Fibroblast of skin of back (primary cell): ENCODE data around the gene YKT6.
"Not testable (repeated sequence)": the region's sequence is repeated elsewhere in the genome, so short reads cannot be mapped to it uniquely, and the experiment has no call there.

Experiments used
- DNase-seq: peaks from one replicate; pipeline ENCODE4 v3.0.0-alpha.2; 2013

YKT6 gene

GRCh38 chr7:44194069-44194468, 6.7 kb upstream of the YKT6 start:
- peak; percentile 58 for DNase-seq

- DNase-seq, result no peak
Measured at GRCh38 chr7:44194562-44195145, 6.1 kb upstream of the YKT6 start.

- DNase-seq, result no peak
Measured at GRCh38 chr7:44195889-44196288, 4.9 kb upstream of the YKT6 start.

DNA sequence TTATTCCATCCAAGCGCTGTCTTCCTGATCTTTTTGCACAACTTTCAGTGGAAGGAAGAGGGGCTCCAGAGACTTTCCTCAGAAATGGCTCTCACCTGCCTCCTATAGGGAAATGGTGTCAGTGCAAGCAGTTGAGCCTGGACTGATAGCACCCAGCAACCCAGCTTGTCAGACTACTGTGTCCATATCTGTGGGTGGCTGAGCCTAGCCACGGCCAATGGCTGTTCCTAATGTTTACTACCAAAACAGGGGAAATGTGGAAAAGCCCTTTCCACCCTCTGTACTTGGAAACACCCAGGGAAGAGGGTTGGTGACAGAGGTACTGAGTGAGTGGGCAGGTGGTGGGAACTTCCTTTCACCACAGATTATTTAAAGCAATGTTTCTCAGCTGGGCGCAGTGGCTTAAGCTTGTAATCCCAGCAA, 4.3 kb upstream of the YKT6 start:
- DNase-seq, result peak; percentile 51

DNA sequence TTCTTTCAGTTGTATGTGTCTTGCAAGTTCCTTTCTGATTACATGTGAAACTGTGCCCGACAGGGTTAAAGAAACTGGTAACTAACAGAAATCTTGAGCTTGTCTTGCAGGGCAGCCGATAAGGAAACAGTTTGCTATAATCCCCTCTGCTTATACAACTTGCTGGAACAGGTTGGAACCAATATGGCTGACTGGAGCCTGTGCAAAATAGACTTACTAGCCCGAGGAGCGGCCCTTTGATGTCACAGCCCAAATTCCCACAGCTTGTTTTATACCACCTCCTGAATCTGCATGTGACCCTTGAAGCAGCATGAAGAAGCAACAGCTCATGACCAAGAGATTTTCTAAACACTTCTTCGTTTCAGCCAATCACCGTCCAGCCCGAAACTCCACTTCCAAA, 3.3 kb upstream of the YKT6 start:
- no peak for DNase-seq

DNA sequence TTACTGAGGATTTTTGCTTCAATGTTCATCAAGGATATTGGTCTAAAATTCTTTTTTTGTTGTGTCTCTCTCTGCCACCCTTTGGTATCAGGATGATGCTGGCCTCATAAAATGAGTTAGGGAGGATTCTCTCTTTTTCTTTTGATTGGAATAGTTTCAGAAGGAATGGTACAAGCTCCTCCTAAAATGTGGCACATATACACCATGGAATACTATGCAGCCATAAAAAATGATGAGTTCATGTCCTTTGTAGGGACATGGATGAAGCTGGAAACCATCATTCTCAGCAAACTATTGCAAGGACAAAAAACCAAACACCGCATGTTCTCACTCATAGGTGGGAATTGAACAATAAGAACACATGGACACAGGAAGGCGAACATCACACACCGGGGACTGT, 615 bp upstream of the YKT6 start:
- not testable (repeated sequence) for DNase-seq

DNA sequence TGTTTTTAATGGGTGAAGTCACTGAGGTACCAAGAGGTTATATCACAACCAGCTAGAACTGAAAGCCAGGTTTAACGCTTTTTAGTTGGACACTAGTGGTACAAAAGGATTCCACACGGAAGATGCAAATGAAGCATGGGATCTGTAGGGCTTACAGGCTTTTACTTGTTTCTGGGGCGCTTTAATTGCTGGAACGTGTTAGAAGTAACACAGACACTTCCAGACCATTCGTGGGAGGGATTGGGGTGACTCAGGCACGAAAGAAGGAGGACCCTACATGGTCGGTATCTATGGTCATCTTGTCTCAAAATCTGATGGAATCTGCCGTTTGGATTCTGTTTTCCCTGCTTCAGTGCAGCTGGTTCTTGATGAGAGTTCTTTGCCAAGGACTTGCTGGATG, 1.0 kb downstream of the YKT6 start:
- DNase-seq, result peak; percentile 16

- DNase-seq, result no peak
Measured at GRCh38 chr7:44206008-44206407, 5.2 kb downstream of the YKT6 start.

DNA sequence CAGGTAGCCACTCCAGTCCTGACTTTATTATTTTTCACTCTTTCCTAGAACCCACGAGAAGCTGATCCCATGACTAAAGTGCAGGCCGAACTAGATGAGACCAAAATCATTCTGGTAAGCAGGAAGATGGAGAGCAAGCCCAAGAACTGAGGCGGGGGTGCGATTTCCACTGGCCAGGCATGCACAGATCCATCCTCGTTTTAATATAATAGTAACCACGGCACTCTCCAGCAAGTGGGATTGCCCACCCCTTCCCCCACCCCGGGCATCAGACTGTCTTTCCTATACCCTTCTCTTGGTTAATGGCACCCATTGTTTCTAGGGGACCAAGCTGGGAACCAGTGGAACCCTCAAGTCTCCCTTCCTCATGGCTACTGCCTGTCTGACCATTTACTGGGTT, 7.3 kb downstream of the YKT6 start:
- no peak for DNase-seq

DNA sequence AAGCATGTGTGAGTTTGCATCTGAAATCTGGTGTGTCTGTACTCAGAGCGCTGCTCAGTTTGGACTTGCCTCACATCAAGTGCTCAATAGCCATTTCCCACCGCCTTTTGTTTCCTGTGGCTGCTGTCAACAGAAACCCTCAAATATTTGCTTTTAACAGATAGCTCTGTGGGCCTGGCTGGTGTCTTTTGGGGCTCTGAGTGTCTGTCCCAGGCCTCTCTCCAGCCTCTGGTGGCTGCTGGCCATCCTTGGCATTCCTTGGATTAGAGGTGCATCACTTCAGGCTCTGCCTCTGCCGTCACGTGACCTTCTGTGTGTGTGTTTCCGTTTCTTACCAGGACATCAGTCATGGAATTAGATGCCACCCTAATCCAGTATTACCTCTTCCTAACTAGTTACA, 9.3 kb downstream of the YKT6 start:
- DNase-seq, result no peak

GRCh38 chr7:44211126-44211675, 10.4 kb downstream of the YKT6 start:
- DNase-seq, result no peak

GRCh38 chr7:44212018-44212417, 11.2 kb downstream of the YKT6 start:
- no peak for DNase-seq

GRCh38 chr7:44212581-44213184, 11.9 kb downstream of the YKT6 start:
- DNase-seq, result no peak

GRCh38 chr7:44213206-44213876, 12.6 kb downstream of the YKT6 start:
- no peak for DNase-seq

GRCh38 chr7:44213877-44214388, 13.2 kb downstream of the YKT6 start:
- no peak for DNase-seq

- no peak for DNase-seq
Measured at GRCh38 chr7:44215531-44215930, 14.8 kb downstream of the YKT6 start.

DNA sequence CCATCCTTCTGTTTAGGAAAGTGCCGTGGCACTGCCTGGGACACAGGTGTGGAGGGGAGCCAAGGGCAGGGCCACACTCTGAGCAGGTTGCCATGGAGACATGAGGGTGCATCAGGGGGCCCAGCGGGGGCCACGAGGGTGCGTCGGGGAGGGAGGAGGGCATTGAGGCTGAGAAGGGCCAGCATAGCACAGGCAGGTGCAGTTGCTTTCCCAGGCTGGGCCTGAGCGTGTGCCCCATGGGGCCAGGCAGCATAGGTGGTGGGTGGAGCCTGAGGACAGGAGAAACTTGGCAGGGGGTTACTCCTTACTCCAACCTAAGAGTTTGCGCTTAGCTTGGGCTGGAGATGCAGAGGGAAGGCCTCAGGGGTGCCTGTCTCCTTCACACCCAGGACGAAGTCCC, 15.2 kb downstream of the YKT6 start:
- DNase-seq, result no peak

- DNase-seq, result no peak
Measured at GRCh38 chr7:44216521-44217222, 15.9 kb downstream of the YKT6 start.

- DNase-seq, result no peak
Measured at GRCh38 chr7:44217223-44217714, 16.5 kb downstream of the YKT6 start.

- no peak for DNase-seq
Measured at GRCh38 chr7:44217852-44218402, 17.1 kb downstream of the YKT6 start.

DNA sequence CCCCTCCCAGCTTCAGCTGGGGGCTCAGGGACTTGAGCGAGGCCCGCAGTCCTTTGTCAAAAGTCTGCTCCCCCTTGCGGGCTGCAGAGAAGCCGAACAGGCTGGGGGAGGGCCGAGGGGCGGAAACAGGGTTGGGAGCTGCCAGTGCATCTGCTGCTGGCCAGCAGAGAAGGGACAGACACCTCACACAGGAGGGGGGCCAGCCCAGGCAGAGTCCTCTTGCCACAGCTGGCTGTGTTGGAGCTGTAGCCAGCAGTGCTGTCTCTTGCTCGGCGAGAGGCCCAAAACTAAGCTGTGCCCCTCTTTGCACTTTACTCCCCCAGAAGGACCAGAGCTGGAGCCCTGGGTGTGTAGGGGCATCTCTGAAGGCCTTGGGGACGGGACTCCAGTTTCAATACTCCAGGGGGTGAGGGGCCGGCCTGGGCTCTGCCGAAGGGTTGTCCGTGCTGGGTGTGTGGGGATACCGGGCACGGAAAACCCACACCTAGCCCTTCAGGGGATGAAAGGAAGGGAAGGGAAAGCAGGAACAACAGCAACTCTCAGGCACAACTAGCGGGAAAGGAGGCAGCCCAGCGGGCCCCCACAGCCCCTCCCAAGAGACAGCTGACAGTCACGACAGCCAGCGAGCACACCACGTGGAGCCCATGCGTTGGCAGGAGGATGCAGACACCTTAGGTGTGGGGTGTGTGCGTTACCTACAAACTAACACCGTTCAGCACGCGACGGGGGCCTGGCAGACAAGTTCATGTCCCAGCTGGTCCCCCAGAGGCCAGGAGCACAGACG, 17.8 kb downstream of the YKT6 start:
- no peak for DNase-seq
